Central memory CD4-positive, alpha-beta T cell (primary cell): ENCODE data around the gene DAZ4.
"Not testable (repeated sequence)": the region's sequence is repeated elsewhere in the genome, so short reads cannot be mapped to it uniquely, and the experiment has no call there.

Experiments used
- DNase-seq: peaks from one replicate; pipeline ENCODE4 v3.0.0; 2022
- total RNA-seq, 3 experiments: gene quantifications; one replicate each; lab custom pipeline; 2026; lab: John Stamatoyannopoulos, UW

DAZ4 gene
- 0 reads per million in 3 experiments for total RNA-seq

GRCh38 chrY:24833619-24834018 lies at the start of gene DAZ4:
Gene DAZ4 (plus strand): TSS chrY:24833919. CDS start chrY:24834127, 208 bp downstream.
- not testable (repeated sequence) for DNase-seq

- not testable (repeated sequence) for DNase-seq
Observed at GRCh38 chrY:24813293-24813692, 20.4 kb upstream of the DAZ4 start, which contains the start of gene DAZ3. Gene DAZ3 (minus strand): TSS chrY:24813393. CDS start chrY:24813185, 208 bp downstream.

- DNase-seq, result not testable (repeated sequence)
Observed at GRCh38 chrY:24821836-24822235, 11.9 kb upstream of the DAZ4 start.

- not testable (repeated sequence) for DNase-seq
Observed at GRCh38 chrY:24824184-24824879, 9.4 kb upstream of the DAZ4 start.

GRCh38 chrY:24825069-24825468 lies 8.7 kb upstream of the DAZ4 start:
- DNase-seq, result not testable (repeated sequence)
